ENCODE data around the gene STEAP1B.

- TF ChIP-seq FOS (IDR thresholded peaks at IDR 0.05; ENCODE audit: low read depth, low read length) (no peak), CTCF (conservative IDR thresholded peaks at IDR 0.05; ENCODE audit: low read depth, low read length) (no peak), RAD21 (IDR thresholded peaks at IDR 0.05; ENCODE audit: low read length) (no peak), CEBPB (IDR thresholded peaks at IDR 0.05; ENCODE audit: low read depth, low read length) (no peak), POLR2A (IDR thresholded peaks at IDR 0.05; ENCODE audit: low read depth, low read length) (no peak), NFE2L2 (IDR thresholded peaks at IDR 0.05; ENCODE audit: low read depth, low read length) (no peak), SMC3 (IDR thresholded peaks at IDR 0.05; ENCODE audit: low read depth, low read length) (no peak), ELK1 (IDR thresholded peaks at IDR 0.05; ENCODE audit: borderline replicate concordance, low read depth, low read length) (no peak), BHLHE40 (IDR thresholded peaks at IDR 0.05; ENCODE audit: low read depth, low read length) (no peak)
Measured at GRCh38 chr7:22393913-22394729, 105.9 kb downstream of the STEAP1B start.
